ENCODE data around the gene LDAF1. TPM values are rescaled to one million over a fixed set of nuclear protein-coding genes. Genes with fewer than 3 reads are reported as not detected.

The LDAF1 gene
- polyA plus RNA-seq, 1 donor, result 35.9 TPM

Other genes starting within 250 kb of the LDAF1 start
- 0.42 TPM for gene DNAH3, start 7.8 kb upstream of the LDAF1 start, polyA plus RNA-seq (ENCODE audit: insufficient read length)
- 0.14 TPM for gene ZP2, start 52.9 kb downstream of the LDAF1 start, polyA plus RNA-seq (ENCODE audit: insufficient read length)
- gene ANKS4B, start 75.0 kb downstream of the LDAF1 start, polyA plus RNA-seq (ENCODE audit: insufficient read length), result not detected
- gene CRYM, start 119.6 kb downstream of the LDAF1 start, polyA plus RNA-seq (ENCODE audit: insufficient read length), result not detected